GM20000 (cell line): Measurements from ENCODE around the gene DNAJC13.

Experiments used
- DNase-seq: peaks from one replicate; pipeline ENCODE4 v3.0.0; 2012; ENCODE audit warnings: low spot score
- TF ChIP-seq, protein P1 (sequence below): IDR thresholded peaks from 2 replicates; pipeline ENCODE4 v1.5.1; 2012; ENCODE audit warnings: mild to moderate bottlenecking, control low read depth; ENCODE audit errors: extremely low read depth, missing control alignments

DNAJC13 gene

DNA sequence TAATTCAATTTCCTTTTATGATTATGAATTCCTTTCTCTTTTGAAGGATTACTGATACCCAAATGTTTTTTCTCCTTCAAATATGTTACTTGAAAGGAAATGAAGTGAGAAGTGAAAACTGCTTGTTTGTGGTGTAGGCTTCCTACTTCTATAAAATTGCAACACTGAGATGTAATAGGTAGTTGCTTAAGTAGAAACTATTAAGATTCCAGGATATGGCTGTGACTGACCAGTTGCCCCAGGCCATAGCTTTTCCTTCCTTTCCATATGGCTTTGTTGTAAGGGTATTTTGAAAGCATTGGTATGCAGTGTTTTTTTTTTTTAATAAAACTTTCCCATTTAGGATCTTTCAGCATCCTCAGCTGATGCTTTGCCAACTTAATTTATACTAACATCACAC, 28.5 kb downstream of the DNAJC13 start:
- no peak for DNase-seq
- TF ChIP-seq, protein P1, sequence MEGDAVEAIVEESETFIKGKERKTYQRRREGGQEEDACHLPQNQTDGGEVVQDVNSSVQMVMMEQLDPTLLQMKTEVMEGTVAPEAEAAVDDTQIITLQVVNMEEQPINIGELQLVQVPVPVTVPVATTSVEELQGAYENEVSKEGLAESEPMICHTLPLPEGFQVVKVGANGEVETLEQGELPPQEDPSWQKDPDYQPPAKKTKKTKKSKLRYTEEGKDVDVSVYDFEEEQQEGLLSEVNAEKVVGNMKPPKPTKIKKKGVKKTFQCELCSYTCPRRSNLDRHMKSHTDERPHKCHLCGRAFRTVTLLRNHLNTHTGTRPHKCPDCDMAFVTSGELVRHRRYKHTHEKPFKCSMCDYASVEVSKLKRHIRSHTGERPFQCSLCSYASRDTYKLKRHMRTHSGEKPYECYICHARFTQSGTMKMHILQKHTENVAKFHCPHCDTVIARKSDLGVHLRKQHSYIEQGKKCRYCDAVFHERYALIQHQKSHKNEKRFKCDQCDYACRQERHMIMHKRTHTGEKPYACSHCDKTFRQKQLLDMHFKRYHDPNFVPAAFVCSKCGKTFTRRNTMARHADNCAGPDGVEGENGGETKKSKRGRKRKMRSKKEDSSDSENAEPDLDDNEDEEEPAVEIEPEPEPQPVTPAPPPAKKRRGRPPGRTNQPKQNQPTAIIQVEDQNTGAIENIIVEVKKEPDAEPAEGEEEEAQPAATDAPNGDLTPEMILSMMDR: no peak

DNA sequence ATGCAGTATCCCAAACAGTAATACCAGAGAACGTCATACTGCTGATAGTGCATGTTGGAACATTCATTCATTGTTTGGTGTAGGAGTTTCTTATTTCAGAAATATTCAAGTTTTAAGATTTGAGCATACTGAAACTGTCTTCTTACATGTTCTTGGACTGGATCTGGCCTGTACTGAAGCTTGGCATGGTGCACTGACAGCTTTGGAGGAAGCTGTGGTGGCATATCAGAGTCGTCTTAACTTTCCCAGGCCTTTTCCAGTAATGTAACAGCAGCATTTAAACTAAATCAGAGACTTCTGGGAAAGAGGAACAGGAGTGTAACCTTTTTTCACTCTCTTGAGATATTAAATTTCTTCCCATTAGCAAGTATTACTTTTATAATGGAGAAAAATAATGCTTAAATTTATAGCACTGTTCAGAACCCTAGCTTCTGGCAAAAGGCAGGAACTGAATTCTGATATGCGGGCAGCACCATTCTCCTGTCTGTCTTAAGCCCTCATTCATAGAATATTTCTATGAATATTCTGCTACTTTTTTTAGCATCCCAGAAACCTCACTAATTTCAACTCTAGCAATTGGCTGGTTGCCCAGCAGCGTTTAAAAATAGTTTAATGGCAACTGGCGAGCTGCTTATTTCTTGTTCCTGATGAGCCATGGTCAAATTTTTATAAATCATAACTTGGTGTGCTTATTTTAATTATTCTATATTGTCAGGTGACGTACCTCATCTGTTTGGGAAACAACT, 31.1 kb downstream of the DNAJC13 start:
- TF ChIP-seq, protein P1: no peak
- DNase-seq: no peak

DNA sequence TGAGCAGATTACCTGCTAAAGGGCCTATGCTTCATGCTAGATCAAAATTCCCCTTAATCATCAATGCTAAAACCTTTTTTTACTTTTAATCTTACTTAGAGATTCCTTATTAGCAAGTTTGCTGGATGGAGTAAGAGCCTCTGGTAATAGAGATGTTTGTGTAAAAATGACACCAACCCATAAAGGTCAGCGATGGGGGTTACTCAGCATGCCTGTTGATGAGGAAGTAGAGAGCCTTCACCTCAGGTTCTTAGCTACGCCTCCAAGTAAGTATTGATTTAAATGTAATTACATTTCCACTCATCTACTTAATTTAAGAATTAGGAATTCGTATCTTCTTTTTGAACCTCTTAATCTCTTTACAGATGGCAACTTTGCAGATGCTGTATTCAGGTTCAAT, 38.8 kb downstream of the DNAJC13 start:
- TF ChIP-seq, protein P1: no peak

DNA sequence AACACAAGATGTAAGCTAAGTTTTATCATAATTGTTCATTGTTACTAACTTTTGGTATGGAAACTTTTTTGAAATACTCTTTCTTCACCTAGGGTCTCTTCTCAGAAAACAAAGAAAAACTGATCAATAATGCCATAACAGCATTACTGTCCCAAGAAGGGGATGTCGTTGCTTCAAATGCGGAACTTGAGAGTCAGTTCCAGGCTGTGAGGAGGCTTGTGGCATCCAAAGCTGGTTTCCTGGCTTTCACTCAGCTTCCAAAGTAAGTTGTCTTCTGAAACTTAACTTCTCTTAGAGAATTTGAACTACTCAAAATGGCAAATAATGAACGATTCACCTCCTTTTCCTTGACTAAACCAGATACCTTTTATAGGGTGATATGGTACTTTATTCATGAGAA, 39.3 kb downstream of the DNAJC13 start:
- TF ChIP-seq, protein P1: no peak
- no peak for DNase-seq

More for the DNA sequence above, 38.8 kb downstream of the DNAJC13 start:
- no peak for DNase-seq

DNA sequence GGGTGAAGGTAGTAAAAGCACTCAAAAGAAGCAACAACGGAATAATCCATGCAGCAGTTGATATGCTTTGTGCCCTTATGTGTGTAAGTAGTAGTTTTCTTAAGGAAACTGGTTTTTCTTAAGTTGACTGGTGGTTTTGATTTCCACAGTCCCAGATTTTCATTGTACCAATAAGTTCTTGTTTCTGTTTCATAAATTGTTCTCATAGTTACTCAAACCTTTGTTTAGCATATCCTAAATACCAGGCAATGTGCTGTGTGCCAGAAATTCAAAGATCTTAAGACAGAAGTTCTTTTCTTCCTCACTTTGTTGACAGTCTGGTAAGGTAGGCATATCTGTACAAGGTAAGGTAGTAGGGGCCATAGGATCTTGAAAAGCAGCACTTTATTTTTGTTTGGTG, 40.0 kb downstream of the DNAJC13 start:
- no peak for DNase-seq
- TF ChIP-seq, protein P1: no peak

DNA sequence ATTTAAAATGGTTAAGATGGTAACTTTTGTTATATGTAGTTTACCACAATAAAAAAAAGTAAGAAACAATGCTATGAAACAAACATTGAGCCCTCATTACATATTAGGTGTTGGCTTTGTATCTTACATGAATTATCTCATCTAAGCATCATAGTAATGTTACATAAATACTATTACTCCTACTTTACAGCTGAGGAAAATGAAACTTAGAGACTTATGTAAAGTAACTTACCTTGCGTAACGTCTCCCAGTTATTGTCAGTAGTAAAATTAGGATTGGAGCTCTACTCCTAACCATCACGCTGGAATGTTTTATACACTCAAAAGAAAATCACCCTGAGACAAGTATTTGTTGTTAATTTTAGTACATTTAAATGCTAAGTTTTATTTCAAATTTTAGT, 42.2 kb downstream of the DNAJC13 start:
- no peak for DNase-seq
- TF ChIP-seq, protein P1: no peak

DNA sequence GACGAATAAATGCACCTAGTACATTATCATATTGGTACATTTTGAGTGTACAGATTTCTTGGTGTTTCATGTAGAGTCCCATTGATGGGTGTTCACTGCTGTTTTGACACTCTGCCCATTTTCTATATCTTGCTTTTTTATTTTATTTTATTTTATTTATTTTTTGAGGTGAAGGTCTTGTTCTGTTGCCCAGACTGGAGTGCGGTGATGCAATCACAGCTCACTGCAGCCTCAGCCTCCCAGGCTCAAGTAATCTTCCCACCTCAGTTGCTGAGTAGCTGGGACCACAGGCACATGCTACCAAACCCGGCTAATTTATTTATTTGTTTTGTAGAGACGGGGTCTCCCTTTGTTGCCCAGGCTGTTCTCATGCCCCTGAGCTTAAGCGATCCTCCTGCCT, 44.2 kb downstream of the DNAJC13 start:
- TF ChIP-seq, protein P1: no peak
- DNase-seq: no peak
